ENCODE measurements around the gene OPCML. TPM values are rescaled to one million over a fixed set of nuclear protein-coding genes. Genes with fewer than 3 reads are reported as not detected.

OPCML gene
- total RNA-seq, 1 experiment from 2014 or later: 0.94 TPM

DNA sequence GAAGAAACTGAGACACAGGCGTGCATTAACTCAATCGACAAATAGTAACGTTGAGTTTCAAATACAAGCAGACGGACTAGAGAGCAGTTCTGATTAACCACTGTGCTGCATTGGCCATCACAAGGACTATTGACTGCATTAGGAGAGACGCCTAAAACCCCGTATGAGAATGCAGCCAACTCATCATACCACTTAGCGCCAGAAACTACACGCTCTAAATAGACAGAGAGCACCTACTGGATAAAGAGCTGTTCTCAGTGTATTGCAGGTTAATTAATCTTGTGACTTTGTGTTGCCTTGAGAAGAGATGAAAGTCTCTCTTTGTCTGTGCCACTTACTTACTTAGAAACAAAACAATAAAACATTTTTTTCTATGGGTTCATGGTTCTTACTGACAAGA is 484.0 kb downstream of the OPCML start:
- no peak overlapping the region for H3K18ac ChIP-seq (ENCODE audit: insufficient read length, low read depth, low read length)
- no peak overlapping the region for H4K5ac ChIP-seq (ENCODE audit: insufficient read length, low read depth, low read length)
- H3K27ac ChIP-seq (ENCODE audit: insufficient read length, low read depth, low read length): no peak overlapping the region
- H3T11ph ChIP-seq (ENCODE audit: low read length): no peak overlapping the region
- peaks cover 4% of the 10 kb centered on the region; the same call in 1 of the 2 replicates for H3K4me1 ChIP-seq (ENCODE audit: insufficient read depth, low read length)
- no peak overlapping the region for H3K56ac ChIP-seq (ENCODE audit: insufficient read length, low read depth, low read length)
- no peak overlapping the region for H3K27ac Mint-ChIP-seq
- H3K4me1 Mint-ChIP-seq: peaks cover 43 to 47% of the 10 kb centered on the region in 2 experiments
- H3K14ac ChIP-seq (ENCODE audit: insufficient read depth, low read length): no peak overlapping the region
- H2BK120ac ChIP-seq (ENCODE audit: low read depth, low read length, poor library complexity, severe bottlenecking): no peak overlapping the region
- H3K23ac ChIP-seq (ENCODE audit: insufficient read length, low read depth, low read length): no peak overlapping the region
- no peak overlapping the region for H2BK20ac ChIP-seq (ENCODE audit: low read depth, low read length, poor library complexity, severe bottlenecking)
- H2AK5ac ChIP-seq (ENCODE audit: insufficient read length, low read length): no peak overlapping the region
- H4K8ac ChIP-seq (replicated peaks; ENCODE audit: insufficient read length, low read depth, low read length): no peak overlapping the region
- no peaks in the 10 kb centered on the region for H3K27me3 ChIP-seq (ENCODE audit: insufficient read depth, low read length)
- H3K4me3 Mint-ChIP-seq: no peak overlapping the region
- DNase-seq: no peak
- H3K4me2 ChIP-seq (ENCODE audit: insufficient read depth, insufficient read length, low read length): no peak overlapping the region
- no peaks in the 10 kb centered on the region for H3K9me3 ChIP-seq (ENCODE audit: control insufficient read depth, low read depth, low read length)
- H3K9me3 Mint-ChIP-seq: no peaks in the 10 kb centered on the region
- H3K79me1 ChIP-seq (ENCODE audit: insufficient read depth, low read depth, low read length, poor library complexity, severe bottlenecking): no peaks in the 10 kb centered on the region
- no CpG with 5 or more reads among the region's 8 CpGs for WGBS (ENCODE audit: extremely low coverage, insufficient read length, low lambda C conversion rate)
- H3K23me2 ChIP-seq (ENCODE audit: insufficient read length, low read depth, low read length, poor library complexity, severe bottlenecking): no peaks in the 10 kb centered on the region
- no peak overlapping the region for H3K9ac ChIP-seq (ENCODE audit: extremely low read depth, insufficient read length, low read length)
- H2BK15ac ChIP-seq (ENCODE audit: low read depth, low read length): no peak overlapping the region
- H3K4ac ChIP-seq (ENCODE audit: low read depth, low read length): no peak overlapping the region
- H3K79me2 ChIP-seq (ENCODE audit: insufficient read depth, low read length): no peaks in the 10 kb centered on the region
- H3K36me3 Mint-ChIP-seq (ENCODE audit: insufficient read depth in 1 of 3, low read depth in 3 of 3): no peaks in the 10 kb centered on the region
- H3K27me3 Mint-ChIP-seq (ENCODE audit: low read depth): peaks cover 30% of the 10 kb centered on the region
- no peak overlapping the region for H2BK12ac ChIP-seq (ENCODE audit: insufficient read length, low read depth, low read length)
- H2AFZ ChIP-seq (ENCODE audit: low read length): no peak overlapping the region
- TF ChIP-seq, protein P1, sequence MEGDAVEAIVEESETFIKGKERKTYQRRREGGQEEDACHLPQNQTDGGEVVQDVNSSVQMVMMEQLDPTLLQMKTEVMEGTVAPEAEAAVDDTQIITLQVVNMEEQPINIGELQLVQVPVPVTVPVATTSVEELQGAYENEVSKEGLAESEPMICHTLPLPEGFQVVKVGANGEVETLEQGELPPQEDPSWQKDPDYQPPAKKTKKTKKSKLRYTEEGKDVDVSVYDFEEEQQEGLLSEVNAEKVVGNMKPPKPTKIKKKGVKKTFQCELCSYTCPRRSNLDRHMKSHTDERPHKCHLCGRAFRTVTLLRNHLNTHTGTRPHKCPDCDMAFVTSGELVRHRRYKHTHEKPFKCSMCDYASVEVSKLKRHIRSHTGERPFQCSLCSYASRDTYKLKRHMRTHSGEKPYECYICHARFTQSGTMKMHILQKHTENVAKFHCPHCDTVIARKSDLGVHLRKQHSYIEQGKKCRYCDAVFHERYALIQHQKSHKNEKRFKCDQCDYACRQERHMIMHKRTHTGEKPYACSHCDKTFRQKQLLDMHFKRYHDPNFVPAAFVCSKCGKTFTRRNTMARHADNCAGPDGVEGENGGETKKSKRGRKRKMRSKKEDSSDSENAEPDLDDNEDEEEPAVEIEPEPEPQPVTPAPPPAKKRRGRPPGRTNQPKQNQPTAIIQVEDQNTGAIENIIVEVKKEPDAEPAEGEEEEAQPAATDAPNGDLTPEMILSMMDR (conservative IDR thresholded peaks at IDR 0.05): no peak
- no peaks in the 10 kb centered on the region for H4K20me1 ChIP-seq (ENCODE audit: control insufficient read depth, insufficient read depth, insufficient read length)
- H2BK5ac ChIP-seq (ENCODE audit: insufficient read length, low read length): no peak overlapping the region
- H4K91ac ChIP-seq (ENCODE audit: insufficient read length, low read depth, low read length): no peak overlapping the region

Measured in H9 (cell line).